HFFc6 (cell line): ENCODE measurements around the gene DYNC1I1. TPM values are rescaled to one million over a fixed set of nuclear protein-coding genes. Genes with fewer than 3 reads are reported as not detected.

ENCODE experiments used
- DNase-seq: peaks from one replicate; pipeline ENCODE4 v3.0.0-alpha.2; 2018
- H3K27ac Mint-ChIP-seq: 2 replicates; pipeline ENCODE4 v1.8.0; 2020; ENCODE audit warnings: mild to moderate bottlenecking, mixed read lengths
- H3K27me3 Mint-ChIP-seq: 2 replicates; pipeline ENCODE4 v1.8.0; 2021; ENCODE audit warnings: mild to moderate bottlenecking, moderate library complexity, mixed read lengths; ENCODE audit not compliant: insufficient read depth
- H3K36me3 Mint-ChIP-seq: 2 replicates; pipeline ENCODE4 v1.8.0; 2021; ENCODE audit warnings: low read depth, mixed read lengths
- H3K4me1 Mint-ChIP-seq: 2 replicates; pipeline ENCODE4 v1.8.0; 2020; ENCODE audit warnings: low read depth, mixed read lengths
- H3K4me3 Mint-ChIP-seq: 2 replicates; pipeline ENCODE4 v1.8.0; 2020; ENCODE audit warnings: mild to moderate bottlenecking, moderate library complexity, mixed read lengths
- H3K9me3 Mint-ChIP-seq: 2 replicates; pipeline ENCODE4 v1.8.0; 2020; ENCODE audit warnings: mild to moderate bottlenecking, mixed read lengths
- total RNA-seq, 6 experiments: library from RNA; stranded (reverse); fragmentation: NEBNext Ultra II Directional; extraction: Animal tissue kit (Norgen Biotek cat#: 25700); gene quantifications; 2 replicates in 1 of 6; 3 replicates in 5 of 6; pipeline ENCODE4 v1.2.3, GENCODE V29; 2021
- TF ChIP-seq, protein P1 (sequence below): fragments of 200-600 bp; sonication (generic); IDR thresholded peaks from 2 replicates; pipeline ENCODE4 v1.5.0; 2021; ENCODE audit warnings: antibody characterized with exemption, mild to moderate bottlenecking

The DYNC1I1 gene
- total RNA-seq, 6 experiments from 2014 or later = 0.08 to 0.34 (median 0.14) TPM; not detected in 1

DNA sequence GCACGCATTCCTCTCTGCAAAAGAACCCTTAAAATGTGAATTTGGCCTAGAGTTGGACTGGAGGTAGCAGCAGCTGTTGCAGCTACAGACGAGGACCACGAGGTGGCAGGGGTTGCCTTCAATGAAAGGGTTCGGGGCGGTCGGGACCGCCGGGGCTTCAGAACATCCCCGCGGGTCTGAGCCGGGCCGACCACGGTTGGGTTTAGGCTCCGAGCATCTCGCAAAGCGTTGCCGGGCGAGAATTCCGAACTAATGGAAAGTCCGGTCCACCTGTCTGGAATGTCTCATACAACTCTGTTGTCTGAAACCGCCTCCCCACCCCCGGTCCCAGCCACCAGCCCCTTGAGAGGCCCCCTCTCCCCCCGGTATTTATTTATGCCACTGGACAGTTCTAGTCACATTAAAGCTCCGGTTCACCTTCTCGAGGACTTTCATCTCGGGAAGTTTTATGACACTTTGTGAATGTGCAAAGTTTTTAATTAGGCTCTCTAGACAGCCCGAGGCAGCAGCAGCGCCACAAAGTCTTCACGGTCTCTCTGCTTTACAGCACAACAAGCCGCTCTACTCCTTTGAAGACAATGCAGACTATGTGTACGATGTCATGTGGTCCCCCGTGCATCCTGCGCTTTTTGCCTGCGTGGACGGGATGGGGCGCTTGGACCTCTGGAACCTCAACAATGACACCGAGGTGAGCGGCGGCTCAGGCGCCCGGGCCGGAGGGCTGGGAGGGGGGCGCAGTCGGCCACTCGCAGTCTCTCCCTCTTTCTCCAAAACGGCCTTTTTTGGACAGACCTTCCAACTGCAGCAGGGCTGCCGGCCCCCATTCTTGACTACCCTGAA is 303.4 kb downstream of the DYNC1I1 start:
- TF ChIP-seq, protein P1, sequence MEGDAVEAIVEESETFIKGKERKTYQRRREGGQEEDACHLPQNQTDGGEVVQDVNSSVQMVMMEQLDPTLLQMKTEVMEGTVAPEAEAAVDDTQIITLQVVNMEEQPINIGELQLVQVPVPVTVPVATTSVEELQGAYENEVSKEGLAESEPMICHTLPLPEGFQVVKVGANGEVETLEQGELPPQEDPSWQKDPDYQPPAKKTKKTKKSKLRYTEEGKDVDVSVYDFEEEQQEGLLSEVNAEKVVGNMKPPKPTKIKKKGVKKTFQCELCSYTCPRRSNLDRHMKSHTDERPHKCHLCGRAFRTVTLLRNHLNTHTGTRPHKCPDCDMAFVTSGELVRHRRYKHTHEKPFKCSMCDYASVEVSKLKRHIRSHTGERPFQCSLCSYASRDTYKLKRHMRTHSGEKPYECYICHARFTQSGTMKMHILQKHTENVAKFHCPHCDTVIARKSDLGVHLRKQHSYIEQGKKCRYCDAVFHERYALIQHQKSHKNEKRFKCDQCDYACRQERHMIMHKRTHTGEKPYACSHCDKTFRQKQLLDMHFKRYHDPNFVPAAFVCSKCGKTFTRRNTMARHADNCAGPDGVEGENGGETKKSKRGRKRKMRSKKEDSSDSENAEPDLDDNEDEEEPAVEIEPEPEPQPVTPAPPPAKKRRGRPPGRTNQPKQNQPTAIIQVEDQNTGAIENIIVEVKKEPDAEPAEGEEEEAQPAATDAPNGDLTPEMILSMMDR = peak; percentile 89
- no peaks in the 10 kb centered on the region for H3K9me3 Mint-ChIP-seq
- peak overlapping the region; percentile 88 for H3K4me3 Mint-ChIP-seq
- peak; percentile 21 for DNase-seq
- H3K27me3 Mint-ChIP-seq = peaks cover 13% of the 10 kb centered on the region; the same call in 1 of the 2 replicates
- H3K36me3 Mint-ChIP-seq = no peaks in the 10 kb centered on the region
- H3K27ac Mint-ChIP-seq = no peak overlapping the region
- H3K4me1 Mint-ChIP-seq = peaks cover 11% of the 10 kb centered on the region

DNA sequence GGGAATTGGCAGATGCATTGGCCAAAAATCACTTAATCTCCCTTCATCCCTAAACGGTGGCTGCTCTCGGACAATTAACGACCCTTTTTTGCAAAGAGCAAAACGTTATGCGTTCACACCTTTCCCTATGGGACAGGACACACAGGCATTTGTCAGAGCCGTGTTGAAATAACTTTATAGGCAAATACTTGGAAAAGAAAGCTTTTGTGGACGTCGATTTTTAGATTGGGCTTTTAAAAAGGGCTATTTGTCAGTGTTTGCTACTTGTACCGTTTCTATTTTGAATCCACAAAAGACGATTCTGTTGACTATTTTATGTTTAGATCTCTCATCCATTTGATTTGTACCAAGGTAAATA is 304.0 kb downstream of the DYNC1I1 start:
- Mint-ChIP-seq H3K4me3 (peak overlapping the region; percentile 88), H3K9me3 (no peaks in the 10 kb centered on the region), H3K4me1 (peaks cover 11% of the 10 kb centered on the region), H3K27ac (no peak overlapping the region), H3K36me3 (no peaks in the 10 kb centered on the region), H3K27me3 (peaks cover 13% of the 10 kb centered on the region; the same call in 1 of the 2 replicates)
- DNase-seq = no peak
- TF ChIP-seq, protein P1 = no peak

DNA sequence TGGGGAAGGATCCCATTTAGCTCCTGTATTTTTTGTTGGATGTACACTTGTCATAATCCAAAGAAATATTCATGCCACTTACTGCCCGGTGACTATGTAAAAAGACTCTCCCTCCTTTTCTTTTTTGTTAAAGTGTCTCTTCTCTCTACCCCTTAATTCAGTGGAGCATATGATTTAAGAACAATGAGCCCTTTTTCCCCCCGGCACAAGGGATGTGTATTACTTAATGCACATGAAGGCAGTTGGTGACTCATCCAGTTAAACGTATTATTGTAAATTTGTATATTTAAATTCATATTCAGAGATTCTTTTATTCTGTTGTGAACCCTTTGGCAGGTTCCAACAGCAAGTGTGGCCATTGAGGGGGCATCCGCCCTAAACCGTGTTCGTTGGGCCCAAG is 307.7 kb downstream of the DYNC1I1 start:
- peaks cover 13% of the 10 kb centered on the region; the same call in 1 of the 2 replicates for H3K27me3 Mint-ChIP-seq
- no peaks in the 10 kb centered on the region for H3K9me3 Mint-ChIP-seq
- no peaks in the 10 kb centered on the region for H3K36me3 Mint-ChIP-seq
- H3K4me1 Mint-ChIP-seq = peaks cover 15% of the 10 kb centered on the region
- no peak overlapping the region for H3K4me3 Mint-ChIP-seq
- TF ChIP-seq, protein P1 = no peak
- no peak overlapping the region for H3K27ac Mint-ChIP-seq
- DNase-seq = no peak

DNA sequence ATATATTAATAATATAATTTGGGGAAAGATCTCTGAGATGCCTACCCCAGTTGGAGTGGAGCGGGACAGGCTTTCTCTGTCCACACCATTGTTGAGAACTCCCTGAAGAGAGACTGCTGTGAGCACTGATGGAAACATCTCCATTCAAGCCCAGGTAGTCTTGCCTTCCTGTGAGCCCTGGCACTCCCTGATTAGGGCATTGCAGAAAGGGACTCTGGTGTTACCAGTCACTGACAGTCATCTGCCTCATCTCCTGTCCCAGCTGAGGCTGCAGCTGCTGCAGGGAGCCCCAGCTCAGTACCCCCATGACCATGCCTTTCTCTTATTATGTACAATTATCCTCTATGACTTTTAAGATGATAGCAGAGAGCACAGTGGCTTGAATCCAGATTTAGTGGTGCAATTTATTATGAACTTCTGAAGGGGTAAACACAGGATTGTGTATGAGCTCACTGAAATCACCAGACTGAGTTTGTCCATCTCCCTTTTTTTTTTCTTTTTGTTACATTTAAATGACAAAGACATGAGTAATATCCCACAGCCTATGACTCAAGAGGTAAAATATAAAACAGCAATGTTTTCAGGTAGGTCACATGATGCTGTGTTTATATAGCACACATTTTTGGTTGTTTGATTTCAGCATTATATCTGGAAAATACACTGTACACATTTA is 312.7 kb downstream of the DYNC1I1 start:
- Mint-ChIP-seq H3K4me1 (peaks cover 10% of the 10 kb centered on the region), H3K27ac (no peak overlapping the region), H3K4me3 (no peak overlapping the region), H3K36me3 (no peaks in the 10 kb centered on the region), H3K9me3 (no peaks in the 10 kb centered on the region), H3K27me3 (no peaks in the 10 kb centered on the region; the same call in 1 of the 2 replicates)
- peak; percentile 3 for DNase-seq
- TF ChIP-seq, protein P1 = no peak

DNA sequence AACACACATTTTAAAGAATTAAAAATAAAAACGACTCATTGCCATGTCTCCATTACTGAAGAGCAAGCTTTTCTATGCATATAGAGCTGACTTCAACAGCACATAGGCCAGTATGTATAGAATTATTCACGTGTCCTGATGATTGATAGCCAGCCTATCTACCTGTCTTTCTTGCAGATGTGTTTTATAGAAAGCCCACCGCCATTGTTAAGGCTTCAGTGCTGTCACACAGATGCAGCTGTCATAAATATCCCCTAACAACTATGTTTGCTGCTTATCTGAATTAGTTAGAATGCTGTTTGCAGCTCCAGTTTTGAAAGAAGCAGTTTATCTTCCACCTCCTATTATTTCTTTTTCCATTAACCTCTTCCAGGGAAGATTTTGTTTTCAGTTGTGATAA is 313.6 kb downstream of the DYNC1I1 start:
- H3K9me3 Mint-ChIP-seq = no peaks in the 10 kb centered on the region

More for the DNA sequence above, 313.6 kb downstream of the DYNC1I1 start:
- no peaks in the 10 kb centered on the region; the same call in 1 of the 2 replicates for H3K27me3 Mint-ChIP-seq
- TF ChIP-seq, protein P1 = no peak
- H3K36me3 Mint-ChIP-seq = no peaks in the 10 kb centered on the region
- no peak overlapping the region for H3K4me3 Mint-ChIP-seq
- H3K4me1 Mint-ChIP-seq = peaks cover 10% of the 10 kb centered on the region
- no peak overlapping the region for H3K27ac Mint-ChIP-seq
- DNase-seq = no peak
